Measurements from ENCODE around the gene CCL26.
"Not testable (repeated sequence)": the region's sequence is repeated elsewhere in the genome, so short reads cannot be mapped to it uniquely, and the experiment has no call there.

The CCL26 gene, protein sequence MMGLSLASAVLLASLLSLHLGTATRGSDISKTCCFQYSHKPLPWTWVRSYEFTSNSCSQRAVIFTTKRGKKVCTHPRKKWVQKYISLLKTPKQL

DNA sequence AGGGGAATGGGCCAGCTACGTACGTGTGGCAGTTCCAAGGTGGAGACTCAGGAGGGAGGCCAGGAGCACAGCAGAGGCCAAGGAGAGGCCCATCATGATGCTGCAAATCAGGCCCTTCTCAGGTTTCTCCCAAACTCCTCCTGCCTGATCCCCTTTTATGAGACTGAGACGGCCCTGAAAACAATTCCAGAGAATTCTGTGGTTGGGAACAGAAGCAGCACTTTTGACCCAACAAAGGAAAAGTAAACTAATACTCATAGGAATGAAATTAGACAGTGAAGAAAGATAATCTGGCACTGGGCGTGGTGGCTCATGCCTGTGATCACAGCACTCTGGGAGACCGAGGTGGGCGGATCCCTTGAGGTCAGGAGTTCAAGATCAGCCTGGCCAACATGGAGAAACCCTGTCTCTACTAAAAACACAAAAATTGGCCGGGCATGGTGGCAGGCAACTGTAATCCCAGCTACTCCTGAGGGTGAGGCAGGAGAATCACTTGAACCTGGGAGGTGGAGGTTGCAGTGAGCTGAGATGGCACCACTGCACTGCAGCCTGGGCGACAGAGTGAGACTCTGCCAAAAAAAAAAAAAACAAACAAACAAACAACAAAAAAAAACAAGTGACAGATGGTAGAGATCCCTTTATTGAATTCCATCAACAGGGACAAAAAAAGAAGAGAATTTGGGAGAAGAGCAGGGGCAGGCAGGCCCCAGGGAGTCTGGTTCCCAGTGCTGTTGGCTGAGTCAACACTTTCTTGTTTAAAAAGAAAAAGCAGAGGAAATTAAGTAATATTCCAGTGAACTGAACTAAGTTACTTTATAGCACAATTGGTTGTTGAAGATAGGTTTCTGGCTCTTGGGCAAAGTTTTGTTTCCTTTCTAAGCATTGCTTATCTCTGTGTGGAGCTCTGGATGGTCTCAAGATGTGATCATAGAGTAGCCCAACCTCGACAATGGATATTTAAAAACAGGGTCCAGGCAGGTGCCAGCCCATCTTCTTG, at the start of gene CCL26:
Gene CCL26, minus strand, starts transcription at position 131 of the 997 bp plus-strand sequence. Its CDS starts 35 bp downstream, at position 96.
- DNase-seq: no peak

DNA sequence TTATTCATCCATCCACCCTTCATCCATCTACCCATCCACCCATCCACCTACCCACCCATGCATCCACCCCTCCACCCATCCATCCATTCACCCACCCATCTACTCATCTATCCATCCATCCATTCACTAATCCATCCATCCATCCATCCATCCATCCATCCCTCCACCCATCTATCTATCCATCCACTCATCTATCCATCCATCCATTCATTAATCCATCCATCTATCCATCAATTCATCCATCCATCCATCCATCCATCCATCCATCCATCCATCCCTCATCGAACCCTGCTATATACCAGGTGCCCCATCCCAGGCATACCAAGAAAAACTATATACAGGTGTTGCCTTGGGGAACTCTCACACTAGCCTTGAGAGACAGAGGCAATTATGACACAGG, 48.7 kb upstream of the CCL26 start:
- no peak for DNase-seq

DNA sequence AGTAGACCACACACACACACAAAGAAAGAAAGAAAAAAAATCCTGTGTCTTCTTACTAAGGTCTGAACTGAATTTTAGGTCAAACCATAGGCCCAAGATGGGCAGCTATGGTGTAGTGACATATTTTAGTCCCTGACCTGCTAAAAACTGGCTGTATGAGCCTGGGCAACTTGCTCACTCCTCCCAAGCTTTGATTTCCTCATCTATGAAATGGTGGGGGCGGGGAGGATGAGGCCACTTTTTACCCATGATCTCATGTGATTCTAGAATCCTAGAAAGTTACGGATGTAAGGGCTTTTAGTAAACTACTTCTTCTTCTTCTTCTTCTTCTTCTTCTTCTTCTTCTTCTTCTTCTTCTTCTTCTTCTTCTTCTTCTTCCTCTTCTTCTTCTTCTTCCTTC, 47.7 kb upstream of the CCL26 start:
- DNase-seq: no peak

DNA sequence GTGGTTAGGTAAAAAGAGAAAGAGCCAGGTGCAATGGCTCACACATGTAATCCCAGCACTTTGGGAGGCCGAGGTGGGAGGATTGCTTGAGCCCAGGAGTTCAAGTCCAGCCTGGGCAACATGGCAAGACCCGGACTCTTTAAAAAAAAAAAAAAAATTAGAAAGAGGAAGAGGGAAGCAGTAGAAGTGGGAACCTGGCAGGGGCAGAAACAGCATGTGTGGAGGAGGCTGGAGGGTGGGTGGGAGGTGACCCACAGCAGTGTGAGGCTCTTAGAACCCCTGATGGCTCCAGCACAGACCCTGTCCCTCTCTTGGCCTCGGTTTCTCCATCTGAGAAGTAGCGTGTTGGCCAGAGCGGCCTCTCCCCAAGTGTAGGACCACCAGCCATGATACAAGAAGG, 46.5 kb upstream of the CCL26 start:
- DNase-seq: no peak

DNA sequence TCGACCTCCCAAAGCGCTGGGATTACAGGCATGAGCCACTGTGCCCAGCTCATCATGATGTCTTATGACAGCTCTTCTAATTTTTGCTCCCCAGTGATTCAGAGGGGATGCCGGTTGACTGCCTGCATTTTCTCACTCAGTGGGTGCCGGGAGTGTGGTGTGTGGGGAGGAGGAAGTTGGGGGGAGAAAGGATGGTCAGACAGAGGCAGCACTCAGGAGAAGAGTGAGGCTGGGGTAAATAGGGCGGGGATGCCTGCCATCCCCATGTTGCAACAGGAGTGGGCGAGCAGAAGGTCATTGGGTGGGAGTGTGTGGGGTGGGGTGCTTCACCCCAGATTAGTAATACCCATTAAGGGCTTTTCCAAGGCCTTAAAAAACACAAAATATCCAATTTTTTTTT, 45.1 kb upstream of the CCL26 start:
- DNase-seq: no peak

DNA sequence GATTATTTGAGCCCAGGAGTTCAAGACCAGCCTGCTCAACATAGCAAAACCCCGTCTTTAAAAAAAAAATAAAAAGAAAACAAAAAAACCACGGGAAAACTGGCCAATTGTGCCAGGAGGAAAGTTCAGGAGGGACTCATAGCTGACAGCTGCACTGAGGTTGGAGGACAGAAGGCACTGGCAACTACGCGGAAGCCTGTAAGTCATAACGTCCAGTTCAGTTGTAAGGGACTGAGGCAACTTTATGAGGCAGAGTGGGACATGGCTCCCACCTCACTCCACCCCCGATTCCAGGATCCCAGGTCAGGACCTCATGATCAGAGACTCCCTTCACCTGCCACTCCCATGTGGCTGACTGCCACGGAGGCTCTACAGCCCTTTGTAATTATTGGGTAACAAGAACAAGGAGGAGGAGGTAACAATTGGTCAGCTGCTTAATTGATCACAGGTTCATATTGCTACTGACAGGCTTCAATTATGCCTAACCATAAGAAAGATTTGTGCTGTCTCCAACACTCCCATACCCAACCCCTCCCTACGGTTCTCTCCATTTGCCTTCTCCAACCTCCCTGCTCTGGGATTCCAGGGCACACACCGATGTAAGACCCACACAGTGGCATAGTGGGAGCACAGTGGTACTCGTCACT, 43.5 kb upstream of the CCL26 start:
- no peak for DNase-seq

DNA sequence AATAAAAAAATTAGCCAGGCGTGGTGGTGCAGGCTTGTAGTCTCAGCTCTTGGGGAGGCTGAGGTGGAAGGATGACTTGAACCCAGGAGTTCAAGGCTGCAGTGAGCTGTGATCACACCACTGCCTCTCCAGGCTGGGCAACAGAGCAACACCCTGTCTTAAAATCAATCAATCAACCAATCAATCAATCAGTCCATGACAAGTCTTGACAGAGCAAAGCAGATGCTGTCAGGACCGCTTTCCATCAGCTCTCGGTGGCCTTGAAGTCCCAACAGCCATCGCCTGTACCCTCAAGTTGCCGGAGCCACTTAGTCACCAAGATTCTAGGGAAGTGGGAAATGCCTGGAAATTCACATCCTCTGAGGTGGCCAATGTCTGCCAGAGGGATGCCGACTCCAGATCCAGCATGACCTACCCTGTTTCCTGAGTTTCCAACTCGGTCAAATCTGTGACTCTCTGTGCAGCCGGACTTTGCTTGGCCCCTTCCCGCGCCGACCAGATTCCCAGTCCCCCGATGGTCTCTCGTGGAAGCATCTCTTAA, 42.5 kb upstream of the CCL26 start:
- DNase-seq: no peak

DNA sequence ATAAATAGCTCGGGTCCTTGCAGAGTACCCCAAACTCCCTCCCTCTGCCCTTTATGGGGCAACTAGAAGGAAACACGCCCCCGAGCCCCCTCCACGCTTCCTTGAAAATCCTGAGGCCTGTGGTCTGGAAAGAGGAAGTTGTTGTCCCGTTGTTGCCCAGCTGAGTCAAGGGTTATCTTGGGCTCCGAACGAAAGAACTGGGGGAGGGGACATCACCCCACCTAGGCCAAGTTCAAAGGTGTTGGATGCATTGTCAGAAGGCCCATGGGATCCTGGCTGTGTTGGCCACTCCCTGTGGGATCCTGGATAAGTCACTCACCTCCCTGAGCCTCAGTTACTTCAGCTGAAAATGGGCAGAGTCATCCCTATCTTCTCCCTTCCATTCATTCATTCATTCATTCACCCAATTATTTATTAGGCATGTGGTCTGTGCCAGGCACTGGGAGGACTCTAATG, 41.8 kb upstream of the CCL26 start, which contains the start of gene CCL24:
Gene CCL24, minus strand, starts transcription at position 26 of the 456 bp plus-strand sequence. CDS start 91 bp downstream, outside the sequence.
- no peak for DNase-seq

DNA sequence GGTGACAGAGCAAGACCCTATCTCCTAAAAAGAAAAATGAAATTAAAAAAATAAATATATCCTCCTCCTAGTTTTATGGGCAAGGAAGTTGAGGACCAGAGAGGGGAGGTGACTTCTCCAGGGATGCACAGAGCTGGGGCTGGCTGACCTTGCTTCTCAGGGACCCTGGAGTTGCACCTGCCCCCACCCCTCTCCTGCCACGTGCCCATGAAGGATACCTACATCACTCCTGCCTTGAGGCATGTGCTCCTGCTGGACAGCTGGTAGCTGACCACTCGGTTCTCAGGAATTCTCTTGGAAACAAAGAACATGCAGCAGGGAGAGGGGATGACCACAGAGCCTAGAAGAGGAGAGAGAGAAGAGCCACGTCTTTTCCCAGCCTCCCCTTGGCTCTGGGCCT, 41.1 kb upstream of the CCL26 start:
- DNase-seq: no peak

DNA sequence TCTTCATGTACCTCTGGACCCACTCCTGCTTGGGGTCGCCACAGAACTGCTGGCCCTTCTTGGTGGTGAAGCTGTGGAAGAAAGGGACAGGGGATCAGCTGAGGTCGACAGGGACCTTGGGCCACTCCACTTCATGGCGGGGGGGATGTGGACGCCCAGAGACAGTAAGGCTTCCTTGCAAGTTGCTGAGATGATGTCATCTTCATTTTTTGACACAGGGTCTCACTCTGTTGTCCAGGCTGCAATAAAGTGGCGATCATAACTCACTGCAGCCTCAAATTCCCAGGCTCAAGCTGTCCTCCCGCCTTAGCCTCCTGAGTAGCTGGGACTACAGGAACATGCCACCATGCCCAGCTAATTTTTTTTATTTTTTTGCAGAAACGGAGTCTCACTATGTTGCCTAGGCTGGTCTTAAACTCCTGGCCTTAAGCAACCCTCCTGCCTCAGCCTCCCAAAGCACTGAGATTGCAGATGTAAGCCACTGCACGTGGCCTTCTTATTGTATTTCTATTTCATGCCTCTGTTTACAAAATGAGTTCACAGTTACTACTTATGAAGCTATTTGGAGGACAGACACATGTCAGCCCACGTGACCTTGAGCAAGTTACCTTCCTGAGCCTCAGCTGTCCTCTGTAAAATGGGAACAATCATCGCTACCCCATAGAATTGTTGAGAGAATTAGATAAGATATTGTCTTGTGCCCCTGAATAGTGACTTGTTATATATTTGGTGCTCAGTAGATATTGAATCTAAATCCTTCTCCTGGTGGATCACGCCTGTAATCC, 40.1 kb upstream of the CCL26 start:
- DNase-seq: no peak

DNA sequence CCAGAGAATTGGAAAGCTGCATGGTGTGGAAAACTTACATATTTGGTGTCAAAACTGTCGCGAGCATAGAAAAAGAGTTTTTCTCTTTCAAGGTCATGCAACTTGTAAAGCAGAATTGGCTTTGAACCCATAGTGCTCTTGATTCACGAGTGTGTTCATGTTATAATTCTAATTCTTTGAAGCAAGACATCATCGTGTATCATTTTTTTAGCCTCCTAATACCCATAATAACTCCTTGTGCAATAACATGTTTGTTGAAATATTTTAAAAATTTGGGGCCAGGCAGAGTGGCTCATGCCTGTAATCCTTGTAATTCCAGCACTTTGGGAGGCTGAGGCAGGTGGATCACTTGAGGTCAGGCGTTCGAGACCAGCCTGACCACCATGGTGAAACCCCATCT, 37.4 kb upstream of the CCL26 start:
- no peak for DNase-seq

DNA sequence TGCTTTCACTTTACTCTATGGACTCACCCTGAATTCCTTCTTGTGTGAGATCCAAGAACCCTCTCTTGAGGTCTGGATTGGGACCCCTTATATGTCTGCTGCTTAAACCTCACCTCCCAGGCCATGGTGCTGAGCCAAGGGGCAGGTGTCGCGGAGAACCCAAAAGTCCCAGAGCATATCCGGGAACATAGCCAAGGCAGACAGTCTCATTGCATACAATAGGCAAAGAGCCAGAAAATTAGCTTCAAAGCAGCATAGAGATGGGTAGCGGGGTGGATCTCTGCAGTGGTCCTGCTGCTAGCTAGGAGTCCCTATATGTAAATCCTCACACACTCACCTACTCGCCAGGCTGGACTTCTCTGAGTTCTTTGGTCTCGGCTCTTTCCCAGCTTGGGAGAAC, 36.1 kb upstream of the CCL26 start:
- no peak for DNase-seq

DNA sequence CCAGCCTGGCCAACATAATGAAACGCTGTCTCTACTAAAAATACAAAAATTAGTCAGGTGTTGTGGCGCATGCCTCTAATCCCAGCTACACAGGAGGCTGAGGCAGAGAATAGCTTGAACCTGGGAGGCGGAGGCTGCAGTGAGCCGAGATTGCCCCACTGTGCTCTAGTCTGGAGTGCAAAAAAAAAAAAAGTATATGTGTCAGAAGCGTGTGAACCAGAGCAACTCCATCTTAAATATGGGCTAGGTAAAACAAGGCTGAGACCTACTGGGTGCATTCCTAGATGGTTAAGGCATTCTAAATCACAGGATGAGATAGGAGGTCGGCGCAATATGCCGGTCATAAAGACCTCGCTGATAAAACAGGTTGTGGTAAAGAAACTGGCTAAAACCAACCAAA, 35.4 kb upstream of the CCL26 start:
- DNase-seq: no peak

DNA sequence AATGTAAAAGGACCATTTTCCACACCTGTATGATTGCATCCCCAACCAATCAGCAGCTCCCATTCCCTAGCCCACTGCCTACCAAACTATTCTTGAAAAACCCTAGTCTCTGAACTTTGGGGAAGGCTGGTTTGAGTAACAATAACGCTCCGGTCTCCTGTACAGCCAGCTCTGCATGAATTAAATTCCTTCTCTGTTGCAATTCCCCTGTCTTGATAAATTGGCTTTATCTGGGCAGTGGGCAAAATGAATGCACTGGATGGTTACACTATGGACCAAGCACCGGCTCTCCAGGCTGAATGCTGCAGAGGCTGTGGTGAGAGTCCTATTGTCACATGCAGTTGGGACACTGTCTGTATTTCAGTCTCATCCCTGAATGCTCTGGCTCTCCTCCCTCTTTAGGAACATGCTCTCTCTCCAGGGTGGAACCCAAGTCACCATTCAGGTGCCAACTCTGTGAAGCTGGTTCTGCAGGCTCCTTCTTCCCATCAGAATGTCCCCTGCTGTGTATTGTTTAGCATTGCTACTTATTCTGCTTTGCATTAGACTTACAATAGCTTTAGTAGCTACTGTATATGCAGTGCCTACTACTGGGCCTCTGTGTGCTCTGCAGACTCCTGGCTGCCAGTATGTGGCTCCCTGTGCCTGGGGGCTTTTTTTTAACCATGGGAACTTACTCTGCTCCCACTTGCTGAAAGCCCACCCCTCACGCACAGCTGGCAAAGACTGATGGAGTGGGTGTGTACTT, 34.7 kb upstream of the CCL26 start:
- DNase-seq: no peak

DNA sequence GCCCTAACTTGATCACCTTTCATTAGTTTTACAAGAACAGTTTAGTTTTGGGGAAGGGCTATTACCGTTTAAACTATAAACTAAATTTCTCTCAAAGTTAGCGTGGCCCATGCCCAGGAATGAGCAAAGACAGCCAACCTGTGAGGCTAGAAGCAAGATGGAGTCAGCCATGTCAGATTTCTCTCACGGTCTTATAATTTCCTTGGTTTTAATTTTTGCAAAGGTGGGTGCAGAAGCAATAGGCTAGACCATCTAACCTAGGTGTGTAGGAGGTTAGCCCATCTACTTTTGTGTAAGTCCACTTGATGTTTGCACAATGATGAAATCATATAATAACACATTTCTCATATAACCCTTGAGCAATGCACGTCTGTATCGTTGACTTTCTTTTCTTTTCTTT, 32.7 kb upstream of the CCL26 start:
- DNase-seq: no peak

DNA sequence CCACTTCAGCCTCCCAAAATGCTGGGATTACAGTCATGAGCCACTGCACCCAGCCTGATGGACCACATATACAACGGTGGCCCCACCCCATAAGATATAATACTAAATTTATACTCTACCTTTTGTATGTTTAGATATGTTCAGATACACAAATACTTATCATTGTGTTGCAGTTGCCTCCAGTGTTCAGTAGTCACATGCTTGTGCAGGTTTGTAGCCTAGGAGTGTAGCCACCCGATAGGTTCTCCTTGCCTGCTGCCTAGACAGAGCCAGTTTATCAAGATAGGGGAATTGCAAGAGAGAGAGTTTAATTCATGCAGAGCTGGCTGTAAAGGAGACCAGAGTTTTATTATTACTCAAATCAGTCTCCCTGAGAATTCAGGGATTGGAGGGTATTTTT, 32.0 kb upstream of the CCL26 start:
- DNase-seq: no peak

DNA sequence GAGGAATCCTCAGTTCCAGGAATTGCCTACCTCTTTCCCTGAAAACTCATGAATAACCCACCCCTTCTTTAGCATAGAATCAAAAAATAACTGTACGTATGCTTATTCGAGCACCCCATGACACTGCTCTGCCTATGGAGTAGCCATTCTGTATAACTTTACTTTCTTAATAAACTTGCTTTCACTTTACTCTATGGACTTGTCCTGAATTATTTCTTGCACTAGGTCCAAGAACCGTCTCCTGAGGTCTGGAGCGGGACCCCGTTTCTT, 30.5 kb upstream of the CCL26 start:
- no peak for DNase-seq

DNA sequence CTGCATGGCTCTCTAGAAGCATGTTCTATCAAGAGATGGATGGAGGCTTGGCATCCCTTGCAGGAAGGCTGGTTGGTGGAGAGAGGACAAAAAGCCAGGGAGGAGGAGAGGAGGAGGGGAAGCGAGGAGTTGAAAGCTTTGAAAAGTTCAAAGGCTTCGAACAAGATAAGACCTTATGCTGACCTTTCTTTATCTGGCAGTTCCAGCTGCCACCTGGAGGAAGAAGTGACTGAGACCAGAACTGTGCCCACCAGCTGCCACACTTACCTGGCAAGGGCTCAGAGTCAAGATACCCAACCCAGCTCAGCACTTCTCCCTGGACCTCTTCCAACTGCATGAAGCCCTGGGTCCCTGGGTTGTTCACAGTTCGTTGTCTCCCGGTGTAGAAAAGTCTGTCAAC, 26.8 kb upstream of the CCL26 start:
- DNase-seq: no peak

DNA sequence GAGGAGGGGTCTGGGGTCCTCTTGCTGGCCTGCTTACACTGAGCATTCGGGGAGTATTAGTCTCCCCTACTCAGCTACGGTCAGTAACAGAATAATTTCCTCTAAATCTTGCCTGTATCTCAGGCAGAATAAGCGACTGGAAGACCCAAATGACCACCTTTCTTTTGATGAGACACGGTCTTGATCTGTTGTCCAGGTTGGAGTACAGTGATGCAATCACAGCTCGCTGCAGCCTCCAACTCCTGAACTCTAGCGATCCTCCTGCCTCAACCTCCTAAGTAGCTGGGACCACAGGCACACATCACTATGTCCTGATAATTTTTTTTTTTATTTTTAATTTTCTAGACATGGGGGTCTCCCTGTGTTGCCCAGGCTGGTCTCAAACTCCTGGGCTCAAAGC, 24.4 kb upstream of the CCL26 start:
- DNase-seq: no peak

DNA sequence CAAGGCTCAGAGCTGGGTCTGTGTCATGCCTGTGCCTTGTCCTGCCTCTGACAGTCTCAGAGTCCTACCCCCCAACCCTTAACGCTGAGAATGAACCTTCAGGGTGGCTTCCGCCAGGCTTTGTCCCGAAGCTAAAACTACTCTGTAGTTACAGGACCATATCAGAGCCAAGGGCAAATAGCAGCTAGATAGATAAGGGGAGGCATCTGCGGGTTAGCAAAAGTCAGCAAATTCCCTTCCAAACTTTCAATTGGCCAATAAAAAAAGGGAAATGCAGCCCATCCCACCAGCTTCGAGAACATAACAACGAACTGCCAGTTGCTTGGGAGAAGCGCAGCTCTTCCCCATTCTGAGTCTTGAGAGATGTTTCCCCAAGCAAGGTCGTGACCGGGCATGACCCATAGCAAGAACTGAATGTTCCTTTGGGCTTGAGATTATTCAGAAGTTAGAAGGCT, 23.8 kb upstream of the CCL26 start:
- no peak for DNase-seq

DNA sequence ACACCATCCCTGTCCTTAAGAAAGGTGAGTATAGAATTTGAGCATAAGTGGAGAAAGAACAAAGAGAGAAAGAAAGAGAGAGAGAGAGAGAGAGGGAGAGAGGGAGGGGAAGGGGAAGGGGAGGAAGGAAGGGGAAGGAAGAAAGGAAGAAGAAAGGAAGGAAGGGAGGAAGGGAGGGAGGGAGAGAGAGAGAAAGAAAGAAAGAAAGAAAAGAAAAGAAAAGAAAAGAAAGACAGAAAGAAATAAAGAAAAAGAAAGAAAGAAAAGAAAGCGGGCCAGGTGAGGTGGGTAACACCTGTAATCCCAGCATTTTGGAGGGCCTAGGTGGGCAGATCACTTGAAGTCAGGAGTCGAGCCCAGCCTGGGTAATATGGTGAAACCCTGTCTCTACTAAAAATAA, 21.7 kb upstream of the CCL26 start:
- DNase-seq: no peak

DNA sequence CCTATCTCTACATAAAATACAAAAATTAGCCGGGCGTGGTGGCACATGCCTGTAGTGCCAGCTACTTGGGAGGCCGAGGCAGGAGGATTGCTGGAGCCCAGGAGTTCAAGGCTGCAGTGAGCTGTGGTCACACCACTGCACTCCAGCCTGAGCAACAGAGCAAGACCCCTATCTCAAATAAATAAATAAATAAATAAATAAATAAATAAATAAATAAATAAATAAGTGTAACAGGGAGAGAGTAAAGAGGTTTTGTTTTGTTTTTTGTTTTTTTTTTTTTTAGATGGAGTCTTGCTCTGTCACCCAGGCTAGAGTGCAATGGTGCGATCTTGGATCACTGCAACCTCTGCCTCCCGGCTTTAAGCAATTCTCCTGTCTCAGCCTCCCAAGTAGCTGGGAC, 20.6 kb upstream of the CCL26 start:
- not testable (repeated sequence) for DNase-seq
